Skeletal muscle tissue (tissue), 4 donors: ENCODE data around the gene ARHGEF7. TPM values are rescaled to one million over a fixed set of nuclear protein-coding genes. Genes with fewer than 3 reads are reported as not detected.
"Not testable (repeated sequence)": the region's sequence is repeated elsewhere in the genome, so short reads cannot be mapped to it uniquely, and the experiment has no call there.

Experiments used
- H3K27ac ChIP-seq: one replicate; pipeline ENCODE4 v1.7.0; 2013; ENCODE audit warnings: mild to moderate bottlenecking, low read depth, low read length, inconsistent platforms
- H3K27me3 ChIP-seq, 3 donors: one replicate each; pipeline ENCODE4 v1.7.0; 2013; ENCODE audit warnings: low read length in 3 of 3; ENCODE audit not compliant: control insufficient read depth in 3 of 3, insufficient read depth in 3 of 3
- H3K36me3 ChIP-seq, 3 donors: one replicate each; pipeline ENCODE4 v1.7.0; 2013; ENCODE audit warnings: low read length in 3 of 3; ENCODE audit not compliant: control insufficient read depth in 3 of 3, insufficient read depth in 3 of 3
- H3K4me1 ChIP-seq, 3 donors: one replicate each; pipeline ENCODE4 v1.7.0; 2013; ENCODE audit warnings: low read length in 3 of 3, mild to moderate bottlenecking in 3 of 3; ENCODE audit not compliant: control insufficient read depth in 3 of 3, insufficient read depth in 3 of 3
- H3K4me3 ChIP-seq, 3 donors: one replicate each; pipeline ENCODE4 v1.7.0; 2013; ENCODE audit warnings: low read length in 3 of 3
- H3K9ac ChIP-seq, 3 donors: one replicate each; pipeline ENCODE4 v1.7.0; 2013; ENCODE audit warnings: low read length in 3 of 3, mild to moderate bottlenecking in 3 of 3, moderate library complexity in 2 of 3, low read depth in 1 of 3
- H3K9me3 ChIP-seq, 3 donors: one replicate each; pipeline ENCODE4 v1.7.0; 2013; ENCODE audit warnings: low read length in 3 of 3; ENCODE audit not compliant: control insufficient read depth in 3 of 3
- total RNA-seq: library from RNA; depleted of rRNA; stranded (reverse); fragments of >200 nt; gene quantifications from one replicate; pipeline ENCODE4 v1.2.3, GENCODE V29; 2014
- donor health status: Osteomylitis.

Gene ARHGEF7
- total RNA-seq, 1 donor from 2014 or later = 99.7 TPM

DNA sequence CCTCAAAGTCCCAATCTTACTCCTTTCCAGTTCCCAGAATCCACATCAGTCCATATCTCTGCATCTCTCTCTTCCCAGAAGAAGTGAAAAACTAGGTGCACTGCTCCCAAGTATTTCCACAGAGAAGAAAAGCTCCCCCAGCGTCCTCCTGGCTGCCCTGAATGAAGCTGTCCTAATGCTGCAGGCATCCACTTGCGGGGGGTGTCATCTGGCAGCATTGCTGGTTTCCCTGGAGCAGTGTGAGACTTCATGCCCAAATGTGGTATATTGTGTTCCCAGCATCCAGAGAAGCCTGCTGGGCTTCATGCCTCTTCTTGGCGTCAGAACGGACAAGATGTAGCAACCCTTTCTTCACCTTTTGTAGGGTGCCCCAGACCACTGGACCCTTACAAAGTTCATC, 32.9 kb upstream of the ARHGEF7 start:
- no peak overlapping the region for H3K4me3 ChIP-seq
- H3K36me3 ChIP-seq = no peaks in the 10 kb centered on the region
- no peak overlapping the region for H3K27ac ChIP-seq
- no peaks in the 10 kb centered on the region for H3K27me3 ChIP-seq
- no peaks in the 10 kb centered on the region for H3K9me3 ChIP-seq
- no peaks in the 10 kb centered on the region for H3K4me1 ChIP-seq
- H3K9ac ChIP-seq = no peak overlapping the region

DNA sequence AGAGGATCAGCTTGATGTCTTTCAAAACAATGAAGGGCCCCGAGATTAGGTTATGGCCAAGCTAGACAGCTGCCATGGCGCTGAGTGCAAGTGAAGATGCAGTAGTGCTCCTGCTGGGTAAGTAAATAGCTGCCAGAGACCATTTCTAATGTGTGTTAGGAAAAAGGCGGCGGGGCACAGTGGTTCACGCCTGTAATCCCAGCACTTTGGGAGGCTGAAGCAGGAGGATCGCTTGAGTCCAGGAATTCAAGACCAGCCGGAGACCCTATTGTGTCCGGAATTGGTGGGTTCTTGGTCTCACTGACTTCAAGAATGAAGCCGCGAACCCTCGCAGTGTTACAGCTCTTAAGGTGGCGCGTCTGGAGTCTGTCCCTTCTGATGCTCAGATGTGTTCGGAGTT, 32.3 kb upstream of the ARHGEF7 start:
- H3K9ac ChIP-seq, H3K4me3 ChIP-seq, H3K36me3 ChIP-seq, H3K9me3 ChIP-seq, H3K4me1 ChIP-seq, H3K27ac ChIP-seq, H3K27me3 ChIP-seq: not testable (repeated sequence)

DNA sequence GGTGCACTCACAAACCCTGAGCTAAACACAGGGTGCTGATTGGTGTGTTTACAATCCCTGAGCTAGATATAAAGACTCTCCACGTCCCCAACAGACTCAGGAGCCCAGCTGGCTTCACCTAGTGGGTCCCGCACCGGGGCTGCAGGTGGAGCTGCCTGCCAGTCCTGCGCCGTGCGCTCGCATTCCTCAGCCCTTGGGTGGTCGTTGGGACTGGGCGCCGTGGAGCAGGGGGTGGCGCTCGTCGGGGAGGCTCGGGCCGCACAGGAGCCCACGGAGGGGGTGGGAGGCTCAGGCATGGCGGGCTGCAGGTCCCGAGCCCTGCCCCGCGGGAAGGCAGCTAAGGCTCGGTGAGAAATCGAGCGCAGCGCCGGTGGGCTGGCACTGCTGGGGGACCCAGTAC, 31.4 kb upstream of the ARHGEF7 start:
- H3K4me1 ChIP-seq, H3K27me3 ChIP-seq, H3K36me3 ChIP-seq, H3K9ac ChIP-seq, H3K27ac ChIP-seq, H3K4me3 ChIP-seq, H3K9me3 ChIP-seq: not testable (repeated sequence)

DNA sequence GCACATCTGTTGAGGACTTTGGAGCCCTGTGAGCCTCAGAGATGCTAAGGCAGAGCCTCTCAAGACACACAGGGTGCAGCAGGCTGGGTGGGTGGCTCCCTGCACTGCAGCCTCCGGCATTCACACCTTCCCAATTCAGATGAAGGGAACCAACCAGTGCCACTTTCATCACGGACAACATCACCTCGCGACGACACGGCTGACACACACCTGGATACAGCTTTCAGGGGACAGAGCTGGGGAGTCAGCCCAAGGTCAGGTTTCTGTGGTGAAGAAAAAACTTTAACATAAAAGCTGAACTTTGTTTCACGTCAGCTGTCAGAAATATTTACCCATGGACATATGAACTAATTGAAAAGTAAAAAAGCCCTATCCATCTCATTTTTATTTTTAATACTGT, 24.9 kb upstream of the ARHGEF7 start:
- peaks cover 0 to 3% (median 0%) of the 10 kb centered on the region in 3 donors for H3K9me3 ChIP-seq
- H3K27me3 ChIP-seq = peaks cover 1 to 9% (median 3%) of the 10 kb centered on the region in 3 donors
- H3K4me1 ChIP-seq = peaks cover 0 to 10% (median 6%) of the 10 kb centered on the region in 3 donors
- no peak overlapping the region for H3K4me3 ChIP-seq
- no peaks in the 10 kb centered on the region for H3K36me3 ChIP-seq
- H3K9ac ChIP-seq = no peak overlapping the region
- no peak overlapping the region for H3K27ac ChIP-seq

DNA sequence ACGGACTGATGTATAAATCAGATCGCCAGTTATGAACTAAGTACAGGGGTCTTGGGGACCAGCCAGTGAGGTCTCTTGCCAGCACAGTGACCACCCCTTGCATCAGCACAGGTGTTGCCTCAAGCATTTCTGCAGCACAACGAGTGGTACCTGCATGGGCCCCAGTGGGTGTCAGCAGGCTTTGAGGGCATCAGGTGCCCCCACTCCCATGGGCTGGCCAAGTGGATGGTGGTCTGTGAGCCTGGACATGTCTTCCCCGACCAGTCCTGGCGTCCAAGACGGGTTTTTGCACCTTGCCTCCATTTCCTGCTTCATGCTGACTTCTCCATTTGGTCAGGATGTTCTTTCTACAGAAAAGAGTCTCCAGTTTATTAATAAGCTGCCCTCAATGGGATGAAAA, 22.4 kb upstream of the ARHGEF7 start:
- H3K27me3 ChIP-seq = peaks cover 4 to 22% (median 4%) of the 10 kb centered on the region in 3 donors

DNA sequence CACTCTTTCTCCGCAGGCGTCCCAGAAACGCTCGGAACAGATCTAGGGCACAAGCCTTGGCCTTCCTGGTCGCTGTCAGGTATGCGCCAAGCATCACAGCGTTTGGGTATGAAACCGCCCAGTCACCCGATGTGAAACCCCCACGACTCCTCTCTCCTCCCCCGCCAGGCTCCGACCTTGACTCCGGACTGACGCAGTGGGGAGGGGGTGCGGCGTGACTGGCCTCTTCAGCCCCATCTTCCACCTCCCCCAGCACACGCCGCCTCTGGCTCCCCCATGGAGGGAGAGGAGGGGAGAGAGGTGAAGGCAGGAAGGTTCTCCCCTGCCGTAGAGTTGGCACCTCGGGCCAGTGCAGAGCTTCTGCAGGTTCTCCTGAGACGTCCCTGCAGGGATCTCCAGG, 22.0 kb upstream of the ARHGEF7 start:
- Histone ChIP-seq H3K4me1 (peaks cover 0 to 10% (median 6%) of the 10 kb centered on the region in 3 donors), H3K36me3 (no peaks in the 10 kb centered on the region), H3K27ac (no peak overlapping the region), H3K27me3 (peaks cover 4 to 22% (median 4%) of the 10 kb centered on the region in 3 donors), H3K9me3 (peaks cover 0 to 3% (median 0%) of the 10 kb centered on the region in 3 donors), H3K4me3 (no peak overlapping the region), H3K9ac (no peak overlapping the region)

More for the DNA sequence above, 22.4 kb upstream of the ARHGEF7 start:
- Histone ChIP-seq H3K4me1 (peaks cover 0 to 10% (median 6%) of the 10 kb centered on the region in 3 donors), H3K9me3 (peaks cover 0 to 3% (median 0%) of the 10 kb centered on the region in 3 donors), H3K9ac (no peak overlapping the region), H3K27ac (no peak overlapping the region), H3K36me3 (no peaks in the 10 kb centered on the region), H3K4me3 (no peak overlapping the region)

DNA sequence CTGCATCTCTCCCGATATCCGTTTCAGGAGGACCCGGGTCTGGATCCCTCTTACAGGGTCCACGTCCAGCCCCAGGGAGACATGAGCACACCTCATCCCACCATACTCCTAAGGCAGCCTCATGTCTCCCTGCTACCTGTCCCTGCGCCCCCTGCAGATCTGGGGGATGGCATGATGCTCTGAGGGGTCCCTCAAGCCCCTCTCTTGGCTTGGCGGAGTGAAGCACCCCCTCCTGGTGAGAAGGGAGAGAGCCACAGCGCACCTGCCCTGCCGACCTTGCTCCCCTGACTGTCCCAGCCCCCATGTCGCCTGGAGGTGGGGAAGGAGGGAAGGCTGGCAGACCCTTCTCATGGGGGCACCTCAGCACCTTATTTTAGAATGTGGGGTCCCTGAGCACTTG, 21.5 kb upstream of the ARHGEF7 start:
- Histone ChIP-seq H3K4me1 (peaks cover 0 to 10% (median 6%) of the 10 kb centered on the region in 3 donors), H3K9ac (no peak overlapping the region)

DNA sequence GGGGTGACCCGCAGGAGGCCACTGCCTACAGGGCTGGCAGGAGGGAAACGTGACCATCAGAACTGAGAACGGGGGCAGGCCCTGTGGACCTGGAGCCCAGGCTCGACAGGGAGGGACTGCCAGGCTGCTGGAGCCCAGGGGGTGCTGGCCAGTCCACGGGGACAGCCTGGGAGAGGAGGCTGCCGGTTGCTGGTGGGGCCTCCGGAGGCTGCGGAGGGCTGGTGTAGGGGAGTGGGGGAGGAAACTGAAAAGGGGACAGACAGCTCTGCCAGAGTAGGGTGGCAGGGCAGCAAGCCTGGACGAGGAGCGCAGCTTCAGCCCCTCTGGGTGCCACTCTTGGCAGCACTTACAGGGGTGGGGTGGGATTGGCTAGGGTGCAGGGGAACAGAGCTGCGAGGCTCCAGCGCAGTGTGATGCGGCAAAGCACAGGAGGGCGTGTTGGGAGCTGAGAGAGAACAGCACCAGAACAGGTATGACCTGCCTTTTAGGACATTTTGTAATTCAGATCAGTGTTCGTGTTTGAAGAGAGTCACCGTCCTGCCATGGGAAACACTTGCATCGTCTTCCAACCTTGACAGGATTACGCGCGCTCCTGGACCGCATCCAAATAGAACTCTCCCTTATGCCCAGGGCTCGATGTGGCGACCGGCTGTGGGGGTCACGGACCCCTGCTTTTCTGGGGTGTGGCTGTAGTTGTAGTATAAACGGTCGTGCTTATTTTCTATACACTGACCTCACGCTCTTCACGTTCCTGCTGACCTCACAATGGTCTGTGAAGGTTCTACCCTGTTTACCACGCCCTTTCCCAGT, 19.9 kb upstream of the ARHGEF7 start:
- Histone ChIP-seq H3K4me1 (peaks cover 0 to 10% (median 6%) of the 10 kb centered on the region in 3 donors), H3K36me3 (no peaks in the 10 kb centered on the region), H3K9me3 (peaks cover 0 to 3% (median 0%) of the 10 kb centered on the region in 3 donors), H3K4me3 (no peak overlapping the region), H3K27me3 (peaks cover 4 to 22% (median 4%) of the 10 kb centered on the region in 3 donors), H3K9ac (no peak overlapping the region), H3K27ac (no peak overlapping the region)

More for the DNA sequence above, 21.5 kb upstream of the ARHGEF7 start:
- H3K27me3 ChIP-seq = peaks cover 4 to 22% (median 4%) of the 10 kb centered on the region in 3 donors
- no peak overlapping the region for H3K4me3 ChIP-seq
- peaks cover 0 to 3% (median 0%) of the 10 kb centered on the region in 3 donors for H3K9me3 ChIP-seq
- H3K36me3 ChIP-seq = no peaks in the 10 kb centered on the region
- H3K27ac ChIP-seq = no peak overlapping the region

DNA sequence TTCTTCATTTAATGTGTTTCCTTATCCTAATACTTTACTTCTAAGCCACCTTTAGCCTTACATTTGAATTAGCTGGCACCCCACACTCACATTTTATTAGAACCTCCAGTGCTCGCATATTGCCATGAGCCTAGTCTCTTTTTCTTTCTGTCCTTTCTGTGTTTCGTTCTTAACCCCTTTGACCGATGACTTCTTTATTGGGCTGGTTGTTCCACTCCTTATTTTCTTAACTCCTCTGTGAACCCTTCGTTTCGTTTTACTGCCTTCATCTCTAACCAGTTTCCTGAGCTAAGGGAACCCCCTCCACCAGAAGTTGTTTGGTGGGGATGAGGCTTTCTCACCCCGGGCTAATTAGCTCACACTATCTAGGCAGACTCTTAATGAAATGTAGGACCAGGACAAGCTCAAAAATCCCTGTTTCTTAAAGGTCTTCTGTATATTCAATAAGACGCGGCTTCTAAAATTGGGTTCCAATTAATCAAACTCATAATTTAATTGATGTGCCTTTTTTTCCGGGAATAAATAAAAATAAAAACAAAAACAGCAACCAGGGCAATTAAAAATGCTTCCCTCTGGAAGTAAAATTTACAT, 19.1 kb upstream of the ARHGEF7 start:
- Histone ChIP-seq H3K36me3 (no peaks in the 10 kb centered on the region), H3K27ac (no peak overlapping the region), H3K4me1 (peaks cover 0 to 9% (median 4%) of the 10 kb centered on the region in 3 donors), H3K9ac (no peak overlapping the region), H3K27me3 (peaks cover 4 to 22% (median 4%) of the 10 kb centered on the region in 3 donors), H3K9me3 (peaks cover 0 to 3% (median 0%) of the 10 kb centered on the region in 3 donors), H3K4me3 (no peak overlapping the region)

DNA sequence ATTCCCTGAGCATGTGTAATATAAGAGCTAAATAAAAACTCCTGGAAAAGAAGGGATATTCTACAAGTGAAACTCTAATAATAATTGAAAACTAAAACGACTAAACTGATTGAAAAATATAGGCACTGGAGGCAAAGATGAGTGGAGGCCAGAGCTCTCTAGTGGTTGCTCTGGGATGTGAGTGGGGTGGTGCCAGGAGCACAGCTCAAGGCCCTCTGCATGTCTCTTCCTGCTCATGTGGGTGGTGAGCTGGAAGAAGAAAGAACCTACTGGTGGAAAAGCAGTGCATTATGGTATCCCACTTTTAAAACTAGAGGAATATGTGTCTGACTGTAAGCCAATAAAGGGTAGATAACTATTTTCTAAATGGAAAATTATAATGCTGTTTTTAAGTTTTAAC, 15.8 kb upstream of the ARHGEF7 start:
- Histone ChIP-seq H3K4me1 (no peaks in the 10 kb centered on the region), H3K9me3 (peaks cover 0 to 1% (median 0%) of the 10 kb centered on the region in 3 donors), H3K4me3 (no peak overlapping the region), H3K36me3 (no peaks in the 10 kb centered on the region), H3K27ac (no peak overlapping the region), H3K9ac (no peak overlapping the region), H3K27me3 (peaks cover 4 to 15% (median 4%) of the 10 kb centered on the region in 3 donors)
